Activated T-cell treated with anti-CD3 and anti-CD28 coated beads, Interleukin-2, amount 50 U/mL, for 4 hours (primary cell): Measurements from ENCODE around the gene TIGD3. TPM values are rescaled to one million over a fixed set of nuclear protein-coding genes. Genes with fewer than 3 reads are reported as not detected.

Source experiments
- ATAC-seq, 2 donors: fragments of 200-7000 bp; cut with Tn5 transposase; one replicate each; pipeline ENCODE4 v1.10.0; 2021
- DNase-seq: peaks from one replicate; pipeline ENCODE4 v3.0.0-alpha.2; 2020
- H3K27me3 Mint-ChIP-seq: one replicate; pipeline ENCODE4 v1.8.0; 2021; ENCODE audit warnings: low read depth, mixed read lengths
- H3K36me3 Mint-ChIP-seq: one replicate; pipeline ENCODE4 v1.8.0; 2022; ENCODE audit warnings: mixed read lengths; ENCODE audit not compliant: insufficient read depth
- H3K4me1 Mint-ChIP-seq: one replicate; pipeline ENCODE4 v1.8.0; 2021; ENCODE audit warnings: low read depth, mixed read lengths
- H3K4me3 Mint-ChIP-seq: one replicate; pipeline ENCODE4 v1.8.0; 2021; ENCODE audit warnings: mild to moderate bottlenecking, moderate library complexity, mixed read lengths
- H3K9me3 Mint-ChIP-seq: one replicate; pipeline ENCODE4 v1.8.0; 2021; ENCODE audit warnings: mixed read lengths
- total RNA-seq, 3 donors: library from RNA; stranded (reverse); gene quantifications; one replicate each; pipeline ENCODE4 v1.2.1, GENCODE V29; 2021

TIGD3 gene
- total RNA-seq, 3 donors from 2014 or later, result 0.46 to 0.66 (median 0.50) TPM

GRCh38 chr11:65370659-65371049, 16.1 kb downstream of the TIGD3 start:
- H3K27me3 Mint-ChIP-seq, result no peaks in the 10 kb centered on the region
- H3K9me3 Mint-ChIP-seq, result no peaks in the 10 kb centered on the region
- H3K4me3 Mint-ChIP-seq, result no peak overlapping the region
- ATAC-seq (no peak), DNase-seq (no peak)
- no peaks in the 10 kb centered on the region for H3K36me3 Mint-ChIP-seq
- no peaks in the 10 kb centered on the region for H3K4me1 Mint-ChIP-seq

GRCh38 chr11:65373839-65374580, 19.5 kb downstream of the TIGD3 start:
- ATAC-seq, result no peak
- no peaks in the 10 kb centered on the region for H3K36me3 Mint-ChIP-seq
- no peaks in the 10 kb centered on the region for H3K9me3 Mint-ChIP-seq
- H3K27me3 Mint-ChIP-seq, result no peaks in the 10 kb centered on the region
- no peak overlapping the region for H3K4me3 Mint-ChIP-seq
- no peak for DNase-seq
- no peaks in the 10 kb centered on the region for H3K4me1 Mint-ChIP-seq

GRCh38 chr11:65375012-65375411, 20.5 kb downstream of the TIGD3 start:
- DNase-seq (no peak), ATAC-seq (no peak)
- no peak overlapping the region for H3K4me3 Mint-ChIP-seq
- H3K36me3 Mint-ChIP-seq, result no peaks in the 10 kb centered on the region
- no peaks in the 10 kb centered on the region for H3K4me1 Mint-ChIP-seq
- H3K9me3 Mint-ChIP-seq, result no peaks in the 10 kb centered on the region
- no peaks in the 10 kb centered on the region for H3K27me3 Mint-ChIP-seq

- Mint-ChIP-seq H3K4me3 (no peak overlapping the region), H3K27me3 (no peaks in the 10 kb centered on the region), H3K36me3 (no peaks in the 10 kb centered on the region), H3K4me1 (peaks cover 3% of the 10 kb centered on the region), H3K9me3 (no peaks in the 10 kb centered on the region)
- DNase-seq (no peak), ATAC-seq (no peak)
These were observed 21.7 kb downstream of the TIGD3 start for GRCh38 chr11:65376138-65376713.

GRCh38 chr11:65377036-65377435, 22.5 kb downstream of the TIGD3 start:
- DNase-seq (no peak), ATAC-seq (no peak)
- Mint-ChIP-seq H3K9me3 (no peaks in the 10 kb centered on the region), H3K27me3 (no peaks in the 10 kb centered on the region), H3K36me3 (no peaks in the 10 kb centered on the region), H3K4me3 (no peak overlapping the region), H3K4me1 (peaks cover 7% of the 10 kb centered on the region)

GRCh38 chr11:65377777-65378176, 23.2 kb downstream of the TIGD3 start:
- H3K4me3 Mint-ChIP-seq, result no peak overlapping the region
- DNase-seq, result no peak
- H3K9me3 Mint-ChIP-seq, result no peaks in the 10 kb centered on the region
- H3K36me3 Mint-ChIP-seq, result no peaks in the 10 kb centered on the region
- no peaks in the 10 kb centered on the region for H3K27me3 Mint-ChIP-seq
- no peak for ATAC-seq
- peaks cover 12% of the 10 kb centered on the region for H3K4me1 Mint-ChIP-seq

GRCh38 chr11:65378208-65378927, 23.8 kb downstream of the TIGD3 start:
- no peaks in the 10 kb centered on the region for H3K36me3 Mint-ChIP-seq
- no peaks in the 10 kb centered on the region for H3K27me3 Mint-ChIP-seq
- DNase-seq (no peak), ATAC-seq (no peak)
- H3K4me1 Mint-ChIP-seq, result peaks cover 18% of the 10 kb centered on the region
- H3K4me3 Mint-ChIP-seq, result no peak overlapping the region
- H3K9me3 Mint-ChIP-seq, result no peaks in the 10 kb centered on the region

GRCh38 chr11:65378928-65379638, 24.5 kb downstream of the TIGD3 start:
- no peak for ATAC-seq
- no peak for DNase-seq
- Mint-ChIP-seq H3K27me3 (no peaks in the 10 kb centered on the region), H3K36me3 (no peaks in the 10 kb centered on the region), H3K9me3 (no peaks in the 10 kb centered on the region), H3K4me1 (peaks cover 25% of the 10 kb centered on the region), H3K4me3 (no peak overlapping the region)

GRCh38 chr11:65379698-65380459, 25.3 kb downstream of the TIGD3 start:
- Mint-ChIP-seq H3K27me3 (no peaks in the 10 kb centered on the region), H3K9me3 (no peaks in the 10 kb centered on the region), H3K36me3 (no peaks in the 10 kb centered on the region), H3K4me1 (peaks cover 33% of the 10 kb centered on the region), H3K4me3 (no peak overlapping the region)
- DNase-seq, result no peak
- no peak for ATAC-seq

GRCh38 chr11:65380460-65381119, 26.0 kb downstream of the TIGD3 start:
- Mint-ChIP-seq H3K4me3 (no peak overlapping the region), H3K4me1 (peaks cover 40% of the 10 kb centered on the region), H3K36me3 (no peaks in the 10 kb centered on the region), H3K9me3 (no peaks in the 10 kb centered on the region), H3K27me3 (no peaks in the 10 kb centered on the region)
- no peak for ATAC-seq
- no peak for DNase-seq

GRCh38 chr11:65381716-65382032, 27.1 kb downstream of the TIGD3 start:
- DNase-seq, result no peak
- peak in 1 of 2 donors; percentile 1 for ATAC-seq
- Mint-ChIP-seq H3K9me3 (no peaks in the 10 kb centered on the region), H3K36me3 (no peaks in the 10 kb centered on the region), H3K4me1 (peaks cover 46% of the 10 kb centered on the region), H3K4me3 (peak overlapping the region; percentile 85), H3K27me3 (no peaks in the 10 kb centered on the region)

- Mint-ChIP-seq H3K27me3 (no peaks in the 10 kb centered on the region), H3K4me3 (peak within 1 kb of the TSS; percentile 85), H3K9me3 (no peaks in the 10 kb centered on the region), H3K36me3 (no peaks in the 10 kb centered on the region), H3K4me1 (peaks cover 49% of the 10 kb centered on the region)
- peak; percentile 89 to 90 for ATAC-seq
- DNase-seq, result peak; percentile 93
These were observed 27.7 kb downstream of the TIGD3 start, which contains the start of gene SLC25A45 for GRCh38 chr11:65382033-65382803. Gene SLC25A45 (minus strand): TSS chr11:65382646. CDS start chr11:65381951, 695 bp downstream.

GRCh38 chr11:65382804-65383368, 28.3 kb downstream of the TIGD3 start:
- Mint-ChIP-seq H3K4me1 (peaks cover 52% of the 10 kb centered on the region), H3K9me3 (no peaks in the 10 kb centered on the region)
- ATAC-seq, result no peak

More at GRCh38 chr11:65382804-65383368, 28.3 kb downstream of the TIGD3 start:
- DNase-seq, result no peak
- no peaks in the 10 kb centered on the region for H3K36me3 Mint-ChIP-seq
- H3K27me3 Mint-ChIP-seq, result no peaks in the 10 kb centered on the region
- H3K4me3 Mint-ChIP-seq, result peak overlapping the region; percentile 85
